GM18951 (cell line): ENCODE results near the gene SEC63.
"Not testable (repeated sequence)": the region's sequence is repeated elsewhere in the genome, so short reads cannot be mapped to it uniquely, and the experiment has no call there.

Experiments used
- POLR2A ChIP-seq: IDR thresholded peaks from 4 replicates; pipeline ENCODE4 v1.6.1; 2011; ENCODE audit warnings: mild to moderate bottlenecking; ENCODE audit not compliant: insufficient read length, insufficient read depth; ENCODE audit errors: extremely low read depth
- in situ Hi-C: fragments of 300-500 bp; cut with MboI; formaldehyde crosslinking; loops from one replicate; pipeline ENCODE4 v1.12.0; 2022; ENCODE audit warnings: low sequenced_read_pairs, mixed read lengths, inconsistent platforms; ENCODE audit not compliant: unreplicated experiment

The SEC63 gene

DNA sequence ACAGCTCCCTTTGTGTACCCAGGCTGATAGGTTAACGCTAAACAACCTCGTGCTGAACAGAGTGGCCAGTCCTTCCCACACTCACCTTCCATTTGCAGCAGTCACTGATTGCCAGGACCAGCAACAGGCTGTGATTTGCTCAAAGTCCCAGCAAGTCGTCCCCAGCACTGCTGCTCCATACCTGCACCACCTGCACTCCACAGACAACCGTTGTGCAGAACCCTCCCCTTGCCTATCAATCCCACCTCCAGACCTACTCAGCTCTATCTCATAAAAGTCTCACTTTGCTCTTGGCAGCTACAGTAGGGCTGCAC, 90.7 kb downstream of the SEC63 start:
- no peak for TF ChIP-seq POLR2A
- in situ Hi-C loops = no loop called here

- in situ Hi-C loops = no loop called here
Measured at GRCh38 chr6:107866606-107867301, 91.3 kb downstream of the SEC63 start.

DNA sequence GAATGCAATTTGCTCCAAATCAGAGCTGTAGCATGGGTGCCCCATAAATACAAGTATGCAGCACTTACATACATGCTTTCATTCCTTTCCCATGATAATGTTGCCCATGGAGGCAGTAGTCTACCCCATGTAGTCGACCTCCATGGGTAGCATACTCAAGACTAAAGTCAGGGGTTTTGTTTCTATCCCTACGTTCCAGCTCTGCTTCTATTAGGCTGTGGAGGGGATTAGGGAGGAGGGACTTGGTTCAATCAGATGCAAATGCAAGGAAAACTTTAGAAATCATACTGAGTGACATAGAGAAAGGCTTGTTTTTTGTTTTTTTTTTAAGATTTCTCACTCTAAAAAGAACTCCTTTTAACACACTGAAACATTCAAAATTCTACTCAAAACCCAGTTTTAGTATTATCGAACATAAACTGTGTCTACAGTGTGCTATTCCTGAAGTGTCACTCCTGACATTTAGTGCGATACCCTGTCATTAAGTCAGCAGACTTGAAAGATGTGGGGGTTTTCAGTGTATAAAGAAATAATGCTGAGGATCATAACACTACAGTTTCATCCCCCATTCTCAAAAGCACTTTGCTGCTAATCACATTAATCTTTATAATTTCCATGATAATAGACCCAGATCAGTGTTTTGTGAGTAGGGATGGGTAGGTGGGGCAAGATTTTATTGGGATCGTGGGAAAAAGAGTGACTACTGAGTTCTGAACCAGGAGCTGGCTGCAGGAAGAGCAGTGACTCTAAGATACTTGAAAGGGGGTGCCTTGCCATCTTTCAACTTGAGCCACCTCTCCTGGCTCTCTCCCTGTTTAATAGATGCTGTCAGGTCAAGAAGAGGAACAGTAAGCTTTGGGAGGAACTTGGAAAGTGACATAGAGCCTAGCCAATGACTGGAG, 93.5 kb downstream of the SEC63 start:
- in situ Hi-C loops = no loop called here
- TF ChIP-seq POLR2A = no peak

More at GRCh38 chr6:107866606-107867301, 91.3 kb downstream of the SEC63 start:
- no peak for TF ChIP-seq POLR2A

- no peak for TF ChIP-seq POLR2A
- in situ Hi-C loops = no loop called here
Measured at GRCh38 chr6:107862383-107862782, 95.6 kb downstream of the SEC63 start.

DNA sequence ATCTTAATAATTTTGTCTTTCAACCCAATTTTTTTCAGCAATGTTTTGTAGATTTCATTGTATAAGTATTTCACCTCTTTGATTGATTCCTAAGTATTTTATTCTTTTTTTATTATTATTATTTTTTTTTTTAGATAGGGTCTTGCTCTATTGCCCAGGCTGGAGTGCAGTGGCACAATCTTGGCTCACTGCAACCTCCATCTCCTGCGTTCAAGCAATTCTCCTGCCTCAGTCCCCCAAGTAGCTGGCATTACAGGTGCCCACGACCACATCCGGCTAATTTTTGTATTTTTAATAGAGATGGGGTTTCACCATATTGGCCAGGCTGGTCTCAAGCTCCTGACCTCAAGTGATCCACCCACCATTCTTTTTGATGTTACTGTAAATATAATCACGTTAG, 97.0 kb downstream of the SEC63 start:
- in situ Hi-C loops = not testable (repeated sequence)

GRCh38 chr6:107860144-107860543, 97.9 kb downstream of the SEC63 start:
- in situ Hi-C loops = not testable (repeated sequence)

DNA sequence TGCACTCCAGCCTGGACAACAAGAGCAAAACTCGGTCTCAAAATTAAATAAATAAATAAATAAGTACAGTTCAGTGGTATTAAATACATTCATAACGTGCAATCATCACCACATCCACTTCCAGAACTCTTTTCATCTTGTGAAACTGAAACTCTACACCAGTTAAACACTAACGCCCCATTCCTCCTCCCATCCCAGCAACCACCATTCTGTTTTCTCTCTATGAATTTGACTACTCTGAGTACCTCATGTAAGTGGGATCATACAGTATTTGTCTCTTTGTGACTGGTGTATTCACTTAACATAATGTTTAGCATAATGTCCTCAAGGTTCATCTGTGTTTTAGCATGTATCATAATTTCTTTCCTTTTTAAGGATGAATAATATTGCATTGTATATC, 104.8 kb downstream of the SEC63 start:
- TF ChIP-seq POLR2A = no peak
- in situ Hi-C loops = no loop called here

GRCh38 chr6:107849325-107849724, 108.7 kb downstream of the SEC63 start:
- in situ Hi-C loops = no loop called here
- TF ChIP-seq POLR2A = no peak

- TF ChIP-seq POLR2A = no peak
- in situ Hi-C loops = no loop called here
Measured at GRCh38 chr6:107847844-107848802, 109.9 kb downstream of the SEC63 start.

DNA sequence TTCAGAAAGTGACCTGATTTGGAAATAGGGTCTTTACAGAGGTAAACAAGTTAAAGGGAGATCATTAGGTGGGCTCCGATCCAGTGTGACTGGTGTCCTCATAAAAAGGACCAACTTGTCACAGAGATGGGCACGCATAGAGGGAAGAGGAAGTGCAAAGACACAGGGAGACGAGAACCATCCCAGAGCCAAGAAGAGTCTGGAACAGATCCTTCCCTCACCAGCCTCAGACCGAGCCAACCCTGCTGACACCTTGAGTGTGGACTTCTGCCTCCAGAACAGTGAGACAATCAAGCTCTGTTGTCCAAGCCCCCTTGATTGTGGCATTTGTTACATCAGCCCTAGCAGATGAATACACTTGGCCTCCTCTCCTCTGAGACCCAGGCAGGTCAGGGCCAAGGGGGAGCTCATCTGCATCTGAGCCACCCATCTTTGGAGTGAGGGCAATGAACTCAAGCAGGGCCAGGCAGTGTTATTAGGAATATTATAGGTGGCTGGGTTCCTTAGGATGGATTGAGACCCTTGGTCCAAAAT, 111.7 kb downstream of the SEC63 start:
- no peak for TF ChIP-seq POLR2A
- in situ Hi-C loops = no loop called here

GRCh38 chr6:107845777-107846176, 112.2 kb downstream of the SEC63 start:
- in situ Hi-C loops = no loop called here
- TF ChIP-seq POLR2A = no peak

- no peak for TF ChIP-seq POLR2A
- in situ Hi-C loops = no loop called here
Measured at GRCh38 chr6:107843400-107843799, 114.6 kb downstream of the SEC63 start.

GRCh38 chr6:107841275-107841670, 116.7 kb downstream of the SEC63 start:
- no peak for TF ChIP-seq POLR2A
- in situ Hi-C loops = no loop called here

- in situ Hi-C loops = no loop called here
- no peak for TF ChIP-seq POLR2A
Measured at GRCh38 chr6:107840636-107841274, 117.3 kb downstream of the SEC63 start.
